Caco-2 (cell line): ENCODE results near the gene CREBBP. TPM values are rescaled to one million over a fixed set of nuclear protein-coding genes. Genes with fewer than 3 reads are reported as not detected.

Experiments
- BruUV-seq: library from RNA; stranded (reverse); fragments of 400-500 nt; replicated peaks from 2 replicates; lab custom pipeline; 2021; lab: Mats Ljungman, UMichigan
- CTCF ChIA-PET: fragments of 300-600 bp; sonication (Branson Sonifier 250); formaldehyde crosslinking; loops from one replicate; lab custom pipeline; 2022; ENCODE audit warnings: antibody characterized with exemption; lab: Charles Lee
- POLR2A ChIA-PET: fragments of 300-600 bp; sonication (Branson Sonifier 250); formaldehyde crosslinking; loops from one replicate; lab custom pipeline; 2022; ENCODE audit warnings: antibody characterized with exemption; lab: Charles Lee
- DNase-seq, 2 experiments: peaks; one replicate each; pipeline versions ENCODE4 v3.0.0 to v3.0.0-alpha.2; 2020 to 2022
- H3K27me3 ChIP-seq: replicated peaks from 2 replicates; pipeline ENCODE4 v1.6.0; 2011; ENCODE audit warnings: low read length; ENCODE audit not compliant: control insufficient read depth, insufficient read depth
- H3K36me3 ChIP-seq: 2 replicates; pipeline ENCODE4 v1.5.1; 2011; ENCODE audit warnings: low read length; ENCODE audit not compliant: control insufficient read depth, insufficient read depth
- H3K4me1 ChIP-seq: fragments of 250-450 bp; sonication (Bioruptor Pico); 2 replicates; pipeline ENCODE4 v1.5.1; 2020; ENCODE audit warnings: mild to moderate bottlenecking
- H3K4me3 ChIP-seq: 2 replicates; pipeline ENCODE4 v1.5.1; 2011; ENCODE audit warnings: low read depth, mild to moderate bottlenecking, control low read depth, low read length
- H3K9me3 ChIP-seq: fragments of 250-450 bp; sonication (Bioruptor Pico); 2 replicates; pipeline ENCODE4 v1.5.1; 2020; ENCODE audit warnings: mild to moderate bottlenecking, moderate library complexity
- H3K27ac Mint-ChIP-seq: one replicate; pipeline ENCODE4 v1.8.0; 2022; ENCODE audit warnings: mixed read lengths; ENCODE audit not compliant: unreplicated experiment
- H3K27me3 Mint-ChIP-seq: one replicate; pipeline ENCODE4 v1.8.0; 2022; ENCODE audit warnings: mixed read lengths; ENCODE audit not compliant: insufficient read depth, unreplicated experiment
- H3K36me3 Mint-ChIP-seq: one replicate; pipeline ENCODE4 v1.8.0; 2022; ENCODE audit warnings: mild to moderate bottlenecking, mixed read lengths; ENCODE audit not compliant: insufficient read depth, unreplicated experiment
- H3K4me1 Mint-ChIP-seq: one replicate; pipeline ENCODE4 v1.8.0; 2022; ENCODE audit warnings: low read depth, mixed read lengths; ENCODE audit not compliant: unreplicated experiment
- H3K4me3 Mint-ChIP-seq: one replicate; pipeline ENCODE4 v1.8.0; 2022; ENCODE audit warnings: mild to moderate bottlenecking, moderate library complexity, mixed read lengths; ENCODE audit not compliant: unreplicated experiment
- H3K9me3 Mint-ChIP-seq: one replicate; pipeline ENCODE4 v1.8.0; 2022; ENCODE audit warnings: mixed read lengths; ENCODE audit not compliant: unreplicated experiment
- CTCF ChIP-seq, 2 experiments: fragments of 200-600 bp in 1 of 2; IDR thresholded peaks; 1 replicate in 1 of 2; 2 replicates in 1 of 2; pipeline versions ENCODE4 v1.5.1 to v1.8.0; 2011 to 2022; ENCODE audit warnings: antibody characterized with exemption in 1 of 2, control low read depth in 1 of 2, inconsistent platforms in 1 of 2, low read depth in 1 of 2, low read length in 1 of 2, mild to moderate bottlenecking in 1 of 2, moderate library complexity in 1 of 2; ENCODE audit not compliant: insufficient read depth in 1 of 2, severe bottlenecking in 1 of 2, unreplicated experiment in 1 of 2
- intact Hi-C: fragments of 100-400 bp; cut with micrococcal nuclease; formaldehyde crosslinking; loops from one replicate; pipeline ENCODE4 v1.10.0; 2022; ENCODE audit not compliant: unreplicated experiment
- total RNA-seq: library from RNA; stranded (reverse); gene quantifications from 2 replicates; pipeline ENCODE4 v1.2.3, GENCODE V29; 2022

CREBBP gene
- total RNA-seq, 1 experiment from 2014 or later = 65.3 TPM

- no peaks in the 10 kb centered on the region for H3K4me1 Mint-ChIP-seq
- peaks cover 73% of the 10 kb centered on the region for H3K36me3 Mint-ChIP-seq
- H3K27ac Mint-ChIP-seq = no peak overlapping the region
- Histone ChIP-seq H3K27me3 (no peaks in the 10 kb centered on the region), H3K4me1 (no peaks in the 10 kb centered on the region), H3K9me3 (no peaks in the 10 kb centered on the region), H3K4me3 (no peak overlapping the region), H3K36me3 (peaks cover 4% of the 10 kb centered on the region; the same call in 1 of the 2 replicates)
- no peaks in the 10 kb centered on the region for H3K9me3 Mint-ChIP-seq
- no peak for DNase-seq
- no peaks in the 10 kb centered on the region for H3K27me3 Mint-ChIP-seq
- H3K4me3 Mint-ChIP-seq = no peak overlapping the region
- BruUV-seq = no TSS peak
- CTCF ChIA-PET = no interaction called here
- TF ChIP-seq CTCF (IDR thresholded peaks at IDR 0.05; ENCODE audit: insufficient read depth in 1 of 2, low read depth in 1 of 2, low read length in 1 of 2, severe bottlenecking in 1 of 2, unreplicated experiment in 1 of 2) = no peak
- POLR2A ChIA-PET = no interaction called here
- intact Hi-C loops = no loop called here
Measured at GRCh38 chr16:3730161-3731125, 150.1 kb downstream of the CREBBP start.

- POLR2A ChIA-PET = no interaction called here
- BruUV-seq = no TSS peak
- CTCF ChIA-PET = no interaction called here
- TF ChIP-seq CTCF (IDR thresholded peaks at IDR 0.05; ENCODE audit: insufficient read depth in 1 of 2, low read depth in 1 of 2, low read length in 1 of 2, severe bottlenecking in 1 of 2, unreplicated experiment in 1 of 2) = no peak
- H3K4me1 Mint-ChIP-seq = no peaks in the 10 kb centered on the region
- intact Hi-C loops = no loop called here
- peaks cover 71% of the 10 kb centered on the region for H3K36me3 Mint-ChIP-seq
- no peaks in the 10 kb centered on the region for H3K27me3 Mint-ChIP-seq
- H3K4me3 Mint-ChIP-seq = no peak overlapping the region
- no peak overlapping the region for H3K27ac Mint-ChIP-seq
- Histone ChIP-seq H3K4me1 (no peaks in the 10 kb centered on the region), H3K4me3 (no peak overlapping the region), H3K9me3 (no peaks in the 10 kb centered on the region), H3K36me3 (peaks cover 3% of the 10 kb centered on the region; the same call in 1 of the 2 replicates), H3K27me3 (no peaks in the 10 kb centered on the region)
- DNase-seq = no peak
- no peaks in the 10 kb centered on the region for H3K9me3 Mint-ChIP-seq
Measured at GRCh38 chr16:3729161-3730112, 151.1 kb downstream of the CREBBP start.
